A673 (cell line): ENCODE measurements around the gene USP9X. TPM values are rescaled to one million over a fixed set of nuclear protein-coding genes. Genes with fewer than 3 reads are reported as not detected.

Experiments
- BruUV-seq: library from RNA; stranded (reverse); fragments of 400-500 nt; replicated peaks from 2 replicates; lab custom pipeline; 2021; lab: Mats Ljungman, UMichigan
- CTCF ChIA-PET: fragments of 300-600 bp; sonication (Branson Sonifier 250); formaldehyde crosslinking; loops from one replicate; lab custom pipeline; 2022; ENCODE audit warnings: antibody characterized with exemption; lab: Charles Lee
- POLR2A ChIA-PET: fragments of 300-600 bp; sonication (Branson Sonifier 250); formaldehyde crosslinking; loops from one replicate; lab custom pipeline; 2022; ENCODE audit warnings: antibody characterized with exemption; ENCODE audit not compliant: low non-redundant PET; lab: Charles Lee
- DNase-seq: peaks from one replicate; pipeline ENCODE4 v3.0.0-alpha.2; 2015; ENCODE audit warnings: low spot score
- H3K27ac ChIP-seq: fragments of 200-600 bp; sonication (generic); 2 replicates; pipeline ENCODE4 v1.5.1; 2016; ENCODE audit warnings: mixed run types, low read depth, mild to moderate bottlenecking, mixed read lengths, antibody characterized with exemption, low read length; ENCODE audit not compliant: poor library complexity, severe bottlenecking
- H3K27me3 ChIP-seq: fragments of 200-600 bp; sonication (generic); replicated peaks from 2 replicates; pipeline ENCODE4 v1.6.1; 2017; ENCODE audit warnings: mixed run types, low read depth, mild to moderate bottlenecking, mixed read lengths, antibody characterized with exemption, low read length; ENCODE audit not compliant: insufficient read depth, poor library complexity
- H3K36me3 ChIP-seq: fragments of 200-600 bp; sonication (generic); 2 replicates; pipeline ENCODE4 v1.6.1; 2016; ENCODE audit warnings: mixed run types, mild to moderate bottlenecking, mixed read lengths, antibody characterized with exemption, low read length; ENCODE audit not compliant: insufficient read depth, poor library complexity, severe bottlenecking
- H3K4me1 ChIP-seq: fragments of 200-600 bp; sonication (generic); 2 replicates; pipeline ENCODE4 v1.6.1; 2017; ENCODE audit warnings: mixed run types, mild to moderate bottlenecking, mixed read lengths, antibody characterized with exemption, low read length; ENCODE audit not compliant: insufficient read depth, poor library complexity, severe bottlenecking
- H3K4me3 ChIP-seq: fragments of 200-600 bp; sonication (generic); 2 replicates; pipeline ENCODE4 v1.5.1; 2016; ENCODE audit warnings: low read depth, mixed run types, mild to moderate bottlenecking, mixed read lengths, low read length; ENCODE audit not compliant: poor library complexity, severe bottlenecking
- H3K9me3 ChIP-seq: fragments of 200-600 bp; sonication (generic); 2 replicates; pipeline ENCODE4 v1.6.1; 2016; ENCODE audit warnings: mixed run types, low read depth, mild to moderate bottlenecking, mixed read lengths, antibody characterized with exemption, low read length; ENCODE audit not compliant: poor library complexity, severe bottlenecking
- EZH2 ChIP-seq: fragments of 200-600 bp; sonication (generic); IDR thresholded peaks from 2 replicates; pipeline ENCODE4 v1.6.1; 2017; ENCODE audit warnings: borderline replicate concordance, low read depth, mild to moderate bottlenecking, mixed read lengths, antibody characterized with exemption, low read length; ENCODE audit not compliant: poor library complexity, severe bottlenecking
- intact Hi-C: fragments of 100-400 bp; cut with micrococcal nuclease; formaldehyde crosslinking; loops from one replicate; pipeline ENCODE4 v1.10.0; 2022; ENCODE audit not compliant: unreplicated experiment
- total RNA-seq: library from RNA; stranded (reverse); gene quantifications from 2 replicates; pipeline ENCODE4 v1.2.3, GENCODE V29; 2021
- TF ChIP-seq, protein P1 (sequence below): fragments of 300-800, 200-600 bp; sonication (generic); conservative IDR thresholded peaks from 2 replicates; pipeline ENCODE4 v1.5.1; 2017; ENCODE audit warnings: low read depth, mild to moderate bottlenecking, antibody characterized with exemption, low read length, moderate library complexity, mixed read lengths

Gene USP9X
- total RNA-seq, 1 experiment from 2014 or later: 70.6 TPM

DNA sequence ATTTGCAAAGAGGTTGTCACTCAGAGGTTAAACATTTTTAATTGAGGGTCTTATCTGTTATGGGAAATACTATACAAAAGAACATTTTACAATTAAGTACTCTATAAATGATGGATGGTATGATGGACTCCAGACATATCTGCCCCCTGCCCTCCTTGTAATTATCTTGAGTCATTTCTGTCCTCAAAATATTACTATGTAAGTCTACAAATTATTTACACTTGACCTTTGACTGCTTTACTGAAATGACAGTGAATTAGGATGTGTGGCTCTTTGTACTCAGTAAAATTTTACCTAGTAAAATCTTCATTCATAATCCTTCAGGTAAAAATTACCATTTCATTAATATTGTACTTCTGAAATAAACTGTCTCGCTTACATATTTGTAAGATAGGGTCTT, 46.5 kb downstream of the USP9X start:
- Histone ChIP-seq H3K4me1 (no peaks in the 10 kb centered on the region), H3K27me3 (no peaks in the 10 kb centered on the region), H3K9me3 (no peaks in the 10 kb centered on the region), H3K27ac (no peak overlapping the region), H3K36me3 (peaks cover 19% of the 10 kb centered on the region), H3K4me3 (no peak overlapping the region)
- no peak for DNase-seq
- POLR2A ChIA-PET: no interaction called here
- intact Hi-C loops: no loop called here
- TF ChIP-seq EZH2: no peak
- TF ChIP-seq, protein P1, sequence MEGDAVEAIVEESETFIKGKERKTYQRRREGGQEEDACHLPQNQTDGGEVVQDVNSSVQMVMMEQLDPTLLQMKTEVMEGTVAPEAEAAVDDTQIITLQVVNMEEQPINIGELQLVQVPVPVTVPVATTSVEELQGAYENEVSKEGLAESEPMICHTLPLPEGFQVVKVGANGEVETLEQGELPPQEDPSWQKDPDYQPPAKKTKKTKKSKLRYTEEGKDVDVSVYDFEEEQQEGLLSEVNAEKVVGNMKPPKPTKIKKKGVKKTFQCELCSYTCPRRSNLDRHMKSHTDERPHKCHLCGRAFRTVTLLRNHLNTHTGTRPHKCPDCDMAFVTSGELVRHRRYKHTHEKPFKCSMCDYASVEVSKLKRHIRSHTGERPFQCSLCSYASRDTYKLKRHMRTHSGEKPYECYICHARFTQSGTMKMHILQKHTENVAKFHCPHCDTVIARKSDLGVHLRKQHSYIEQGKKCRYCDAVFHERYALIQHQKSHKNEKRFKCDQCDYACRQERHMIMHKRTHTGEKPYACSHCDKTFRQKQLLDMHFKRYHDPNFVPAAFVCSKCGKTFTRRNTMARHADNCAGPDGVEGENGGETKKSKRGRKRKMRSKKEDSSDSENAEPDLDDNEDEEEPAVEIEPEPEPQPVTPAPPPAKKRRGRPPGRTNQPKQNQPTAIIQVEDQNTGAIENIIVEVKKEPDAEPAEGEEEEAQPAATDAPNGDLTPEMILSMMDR: no peak
- BruUV-seq: no TSS peak
- CTCF ChIA-PET: no interaction called here

DNA sequence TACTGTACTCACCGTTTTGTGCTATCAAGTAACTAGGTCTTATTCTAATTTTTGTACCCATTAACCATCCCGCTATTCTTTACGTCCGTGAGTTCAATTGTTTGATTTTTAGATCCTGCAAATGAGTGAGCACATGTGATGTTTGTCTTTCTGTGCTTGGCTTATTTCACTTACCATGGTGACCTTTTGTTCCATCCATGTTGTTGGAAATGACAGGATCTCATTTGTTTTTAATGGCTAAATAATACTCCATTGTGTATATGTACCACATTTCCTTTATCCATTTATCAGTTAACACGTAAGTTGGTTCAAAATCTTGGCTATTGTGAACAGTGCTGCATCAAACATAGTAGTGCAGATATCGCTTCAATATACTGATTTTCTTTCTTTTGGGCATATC, 48.3 kb downstream of the USP9X start:
- Histone ChIP-seq H3K9me3 (no peaks in the 10 kb centered on the region), H3K4me1 (no peaks in the 10 kb centered on the region), H3K36me3 (peaks cover 19% of the 10 kb centered on the region), H3K27me3 (no peaks in the 10 kb centered on the region), H3K4me3 (no peak overlapping the region), H3K27ac (no peak overlapping the region)
- no TSS peak for BruUV-seq
- CTCF ChIA-PET: no interaction called here
- POLR2A ChIA-PET: no interaction called here
- DNase-seq: no peak
- TF ChIP-seq EZH2: no peak
- TF ChIP-seq, protein P1: no peak
- intact Hi-C loops: no loop called here

DNA sequence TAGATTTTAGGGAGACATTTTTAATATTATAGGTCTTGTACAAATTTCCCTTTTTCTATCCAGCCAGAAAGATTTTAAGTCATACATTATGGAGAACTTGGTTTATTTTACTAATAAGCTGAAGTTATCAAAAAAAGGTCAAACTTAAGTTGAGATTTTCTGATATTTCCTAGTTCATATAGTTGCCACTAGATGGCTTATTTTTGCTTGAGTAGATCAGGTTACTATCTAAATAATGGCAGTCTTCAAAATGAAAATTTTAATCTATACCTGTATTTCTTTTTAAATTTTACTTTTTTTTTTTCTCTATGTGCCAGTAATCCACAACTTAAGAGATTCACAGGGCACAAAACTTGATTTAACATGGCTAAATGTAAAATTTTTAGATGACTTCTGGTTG, 52.3 kb downstream of the USP9X start:
- Histone ChIP-seq H3K27me3 (no peaks in the 10 kb centered on the region), H3K27ac (no peak overlapping the region), H3K4me1 (no peaks in the 10 kb centered on the region), H3K4me3 (no peak overlapping the region), H3K9me3 (no peaks in the 10 kb centered on the region), H3K36me3 (peaks cover 7% of the 10 kb centered on the region)
- no TSS peak for BruUV-seq
- ChIA-PET CTCF (interaction anchor here (0.6 to 0.8 kb wide), 2 partner anchors 22 to 140 kb away, joined by 3 to 5 read pairs; no protein-coding TSS in a partner anchor), POLR2A (no interaction called here)
- intact Hi-C loops: no loop called here
- peak; percentile 19 for DNase-seq
- TF ChIP-seq, protein P1: peak; percentile 61
- TF ChIP-seq EZH2: no peak
